GM10847 (cell line): ENCODE results near the gene TRMT112.
A peak's percentile ranks its signal among the peaks of the same experiment; 100 is the strongest.

Experiments
- POLR2A ChIP-seq: IDR thresholded peaks from 2 replicates; pipeline ENCODE4 v1.6.1; 2011; ENCODE audit not compliant: insufficient read length; ENCODE audit errors: extremely low read depth

TRMT112 gene

DNA sequence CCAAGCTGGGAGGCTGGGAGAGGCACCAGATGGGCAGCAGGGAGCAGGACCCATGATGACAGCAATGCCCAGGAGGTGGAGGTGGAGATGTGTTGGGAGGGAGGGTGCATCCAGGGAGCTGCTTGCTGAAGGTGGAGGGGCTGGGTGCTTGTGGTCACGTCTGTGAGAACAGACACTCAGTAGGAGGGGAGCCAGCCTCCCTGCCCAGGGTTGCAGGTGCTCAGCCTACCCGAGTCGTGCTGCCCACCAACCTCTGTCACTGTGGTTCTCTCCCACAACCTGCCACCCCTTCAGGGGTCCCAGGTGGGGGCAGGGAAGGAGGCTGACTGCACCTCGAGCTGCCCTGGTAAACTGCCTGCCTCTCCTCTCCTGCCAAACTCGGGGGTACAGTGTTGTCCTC is 6.0 kb upstream of the TRMT112 start:
- no peak for TF ChIP-seq POLR2A

- TF ChIP-seq POLR2A: no peak
These were observed 5.5 kb upstream of the TRMT112 start for GRCh38 chr11:64322925-64323260.

DNA sequence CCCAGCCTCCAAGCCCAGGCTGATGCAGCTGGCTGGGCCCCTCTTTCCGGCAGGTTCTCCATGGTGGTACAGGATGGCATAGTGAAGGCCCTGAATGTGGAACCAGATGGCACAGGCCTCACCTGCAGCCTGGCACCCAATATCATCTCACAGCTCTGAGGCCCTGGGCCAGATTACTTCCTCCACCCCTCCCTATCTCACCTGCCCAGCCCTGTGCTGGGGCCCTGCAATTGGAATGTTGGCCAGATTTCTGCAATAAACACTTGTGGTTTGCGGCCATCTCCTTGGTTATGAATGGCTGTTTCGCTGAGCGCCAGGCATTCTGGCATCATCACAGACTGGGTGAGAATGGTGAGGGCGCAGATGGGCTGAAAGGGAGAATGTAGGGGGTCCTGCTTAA is 4.2 kb upstream of the TRMT112 start:
- TF ChIP-seq POLR2A: no peak

GRCh38 chr11:64321026-64321425 is 3.7 kb upstream of the TRMT112 start:
- no peak for TF ChIP-seq POLR2A

DNA sequence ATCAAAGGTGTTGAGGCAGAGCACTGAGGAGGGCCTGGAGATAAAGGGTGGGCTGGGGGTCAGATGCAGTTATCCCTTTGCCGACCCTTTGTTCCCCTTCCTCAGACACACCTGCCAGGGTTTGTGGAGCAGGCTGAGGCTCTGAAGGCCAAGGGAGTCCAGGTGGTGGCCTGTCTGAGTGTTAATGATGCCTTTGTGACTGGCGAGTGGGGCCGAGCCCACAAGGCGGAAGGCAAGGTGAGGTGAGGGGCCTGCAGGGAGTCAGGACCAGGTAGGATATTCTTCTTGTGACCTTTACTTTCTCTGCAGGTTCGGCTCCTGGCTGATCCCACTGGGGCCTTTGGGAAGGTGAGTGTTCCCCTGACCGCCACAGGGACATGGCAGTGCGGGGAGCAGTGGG is 3.2 kb upstream of the TRMT112 start:
- no peak for TF ChIP-seq POLR2A

DNA sequence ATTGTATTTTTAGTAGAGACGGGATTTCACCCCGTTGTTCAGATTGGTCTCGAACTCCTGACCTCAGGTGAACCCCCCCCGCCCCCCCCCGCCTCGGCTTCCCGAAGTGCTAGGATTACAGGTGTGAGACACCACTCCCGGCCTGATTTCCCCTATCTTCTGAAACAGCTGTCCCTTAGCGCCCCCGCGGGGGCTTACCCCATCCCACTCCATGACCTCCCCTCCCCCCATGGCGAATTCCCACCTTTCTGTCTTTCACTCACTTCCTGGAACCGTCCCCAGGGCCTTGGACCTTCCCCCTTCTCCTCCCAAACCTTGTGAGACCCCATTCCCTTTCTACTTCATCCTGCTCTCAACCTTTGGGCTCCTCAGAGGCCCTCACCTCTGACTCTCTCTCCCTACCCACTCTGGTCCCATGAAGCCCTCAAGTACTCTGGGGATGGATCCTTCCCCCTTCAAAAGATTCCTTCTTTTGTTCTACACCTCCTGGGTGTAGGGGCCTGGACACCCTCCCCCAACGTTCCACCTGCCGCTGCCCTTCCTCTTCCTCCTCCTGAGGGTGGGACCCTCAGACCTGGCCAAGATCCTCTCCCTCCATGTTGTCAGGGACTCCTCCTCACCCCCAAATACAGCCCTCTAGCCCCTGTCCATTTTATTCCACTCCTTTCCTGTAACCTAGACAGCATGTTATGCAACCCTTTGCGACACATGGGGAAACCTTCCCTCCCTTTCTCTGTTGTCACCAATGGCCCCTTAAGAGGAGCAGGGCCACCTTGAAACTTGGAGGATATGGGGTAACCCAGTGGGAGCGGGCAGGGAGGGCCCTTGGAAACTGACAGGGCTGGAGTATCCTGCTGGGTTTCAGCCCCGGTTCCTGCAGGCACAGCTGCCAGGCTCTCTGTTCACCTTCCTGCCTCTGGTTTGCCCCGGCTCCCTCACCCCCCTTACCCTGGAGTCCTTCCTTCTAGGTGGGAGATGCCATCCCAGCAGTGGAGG is 1.7 kb upstream of the TRMT112 start:
- no peak for TF ChIP-seq POLR2A

- TF ChIP-seq POLR2A: peak; percentile 76
These were observed 804 bp upstream of the TRMT112 start, which contains the start of gene PRDX5 for GRCh38 chr11:64317961-64318765. Gene PRDX5 (plus strand): TSS chr11:64318121. CDS start chr11:64318216, 95 bp downstream.

DNA sequence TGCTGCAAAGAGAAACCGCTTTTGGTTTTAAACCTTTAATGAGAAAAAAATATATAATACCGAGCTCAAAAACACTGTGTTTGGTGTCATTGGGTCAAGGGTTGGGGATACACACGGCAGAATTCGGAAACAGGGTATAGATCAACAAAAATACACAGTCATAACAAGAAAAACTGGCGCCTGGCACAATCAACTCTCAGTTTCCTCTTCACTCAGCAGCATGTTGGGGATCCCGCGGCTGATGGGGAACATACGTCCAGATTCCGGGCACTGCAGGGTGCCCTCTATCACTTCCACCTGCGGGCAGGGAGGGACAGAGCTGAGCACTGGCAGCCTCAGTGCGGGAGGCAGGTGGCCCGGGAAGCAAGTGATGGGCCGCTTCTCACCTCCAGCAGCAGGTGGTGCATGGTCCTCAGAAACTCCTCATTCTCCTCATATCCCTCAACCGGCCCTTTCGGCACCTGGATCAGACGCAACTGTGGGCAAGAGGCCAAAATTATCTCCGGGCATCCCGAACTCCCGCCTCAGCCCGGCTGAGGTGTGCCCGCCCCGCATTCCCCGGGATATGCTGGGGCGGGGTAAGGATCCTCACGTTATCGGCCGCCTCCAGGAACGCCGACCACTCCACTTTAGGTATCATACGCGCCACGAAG is 561 bp downstream of the TRMT112 start:
- no peak for TF ChIP-seq POLR2A

- TF ChIP-seq POLR2A: no peak
These were observed 2.4 kb downstream of the TRMT112 start for GRCh38 chr11:64314805-64315561.

DNA sequence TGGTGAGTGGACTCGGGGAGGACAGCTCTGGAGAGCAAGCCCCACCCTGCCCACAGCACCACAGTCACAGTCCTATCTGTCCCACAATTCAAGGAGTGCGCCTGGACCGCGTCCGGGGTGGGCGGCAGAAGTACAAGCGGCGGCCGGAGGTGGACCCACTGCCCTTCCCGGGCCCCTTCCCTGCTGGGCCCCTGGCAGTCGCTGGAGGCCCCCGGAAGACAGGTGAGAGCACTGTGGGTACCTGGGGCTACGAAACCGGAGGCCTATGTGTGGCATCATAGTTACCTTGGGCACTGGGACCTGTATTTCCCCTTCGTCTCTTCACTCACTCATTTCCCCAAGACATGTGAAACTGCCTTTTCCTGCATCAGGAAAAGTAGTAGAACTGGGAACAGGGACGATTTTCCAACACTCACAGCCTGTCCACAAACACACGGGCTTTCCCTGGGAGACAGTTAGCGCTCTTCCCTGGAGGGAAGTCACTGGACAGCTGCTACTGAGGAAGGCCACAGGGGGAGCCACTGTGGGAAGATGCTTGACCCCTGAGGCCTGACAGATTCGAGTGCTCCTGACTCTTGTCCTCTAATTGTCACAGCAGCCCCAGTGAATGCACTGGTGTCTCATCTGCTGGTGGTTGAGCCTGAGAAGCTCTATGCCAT is 3.1 kb downstream of the TRMT112 start:
- no peak for TF ChIP-seq POLR2A

DNA sequence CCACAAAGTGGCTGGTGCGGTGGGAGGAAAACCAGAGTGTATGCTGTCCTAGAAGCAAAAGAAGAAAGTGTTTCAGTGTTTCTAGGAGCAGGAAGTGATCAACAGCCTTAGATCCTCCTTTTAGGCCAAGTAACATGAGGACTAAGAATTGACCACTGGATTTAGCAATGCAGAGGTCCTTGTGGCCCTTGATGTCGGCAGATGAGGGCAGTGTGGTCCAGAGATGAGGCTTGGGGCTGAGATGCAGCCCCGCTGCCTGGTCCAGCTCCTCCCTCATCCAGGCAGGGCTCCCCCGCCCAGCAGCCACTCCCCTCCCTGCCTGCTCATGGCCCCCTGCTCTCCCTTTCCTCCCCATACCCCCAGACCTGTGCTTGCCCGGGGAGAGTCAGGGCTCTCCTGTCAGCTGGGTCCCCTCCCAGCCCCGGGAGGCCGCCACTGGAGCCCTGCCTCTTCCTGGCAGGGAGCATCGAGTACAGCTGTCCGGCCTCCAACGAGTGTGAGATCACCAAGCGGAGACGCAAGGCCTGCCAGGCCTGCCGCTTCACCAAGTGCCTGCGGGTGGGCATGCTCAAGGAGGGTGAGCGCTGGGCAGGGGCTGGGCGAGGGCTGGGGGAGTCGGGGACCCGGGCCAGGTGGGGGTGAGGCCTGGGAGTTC is 3.7 kb downstream of the TRMT112 start:
- TF ChIP-seq POLR2A: no peak

DNA sequence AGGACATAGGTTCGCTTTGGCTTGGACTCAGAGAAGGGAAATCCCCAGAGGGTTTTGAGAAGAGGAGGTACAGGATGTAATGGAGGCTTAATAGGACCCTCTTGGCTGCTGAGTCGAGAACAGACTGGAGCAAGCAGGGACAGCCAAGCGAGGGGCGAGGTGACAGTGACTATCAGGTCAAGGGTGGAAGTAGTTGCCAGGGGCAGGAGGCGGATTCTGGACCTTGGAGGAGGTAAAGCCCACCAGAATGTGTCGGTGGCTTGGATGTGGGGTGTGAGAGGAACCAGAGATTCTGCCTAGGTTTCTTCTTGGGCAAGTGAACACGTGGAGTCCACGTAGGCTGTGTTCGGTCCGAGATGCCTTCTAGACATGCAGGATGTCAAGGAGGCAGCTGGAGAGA is 4.4 kb downstream of the TRMT112 start:
- no peak for TF ChIP-seq POLR2A

DNA sequence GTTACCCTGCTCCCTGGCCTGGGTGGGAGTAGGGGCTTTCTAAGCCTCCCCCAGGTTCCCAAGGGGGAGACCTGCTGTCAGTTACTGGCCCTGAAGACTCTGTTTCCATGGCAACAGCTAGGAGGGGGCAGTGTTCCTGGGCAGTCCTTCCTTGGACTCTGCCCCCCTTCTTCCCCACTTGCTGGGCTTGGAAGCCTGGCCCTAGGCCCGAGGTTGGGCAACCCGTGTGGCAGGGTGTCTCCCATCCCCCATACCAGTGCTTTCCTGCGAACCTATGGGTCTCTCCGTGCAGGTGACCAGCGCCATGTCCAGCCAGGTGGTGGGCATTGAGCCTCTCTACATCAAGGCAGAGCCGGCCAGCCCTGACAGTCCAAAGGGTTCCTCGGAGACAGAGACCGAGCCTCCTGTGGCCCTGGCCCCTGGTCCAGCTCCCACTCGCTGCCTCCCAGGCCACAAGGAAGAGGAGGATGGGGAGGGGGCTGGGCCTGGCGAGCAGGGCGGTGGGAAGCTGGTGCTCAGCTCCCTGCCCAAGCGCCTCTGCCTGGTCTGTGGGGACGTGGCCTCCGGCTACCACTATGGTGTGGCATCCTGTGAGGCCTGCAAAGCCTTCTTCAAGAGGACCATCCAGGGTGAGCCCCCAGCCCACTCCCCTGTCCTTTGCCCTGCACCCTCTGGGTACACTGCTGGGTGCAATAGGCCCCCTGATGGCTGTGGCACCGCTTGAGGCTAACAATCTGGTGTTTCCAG is 10.3 kb downstream of the TRMT112 start:
- no peak for TF ChIP-seq POLR2A

- no peak for TF ChIP-seq POLR2A
These were observed 10.8 kb downstream of the TRMT112 start for GRCh38 chr11:64306563-64306875.
